Activated naive CD4-positive, alpha-beta T cell treated with anti-CD3 and anti-CD28 coated beads, Interleukin-2, amount 50 U/mL, for 16 hours (primary cell): ENCODE data around the gene SLC6A11.
A peak's percentile ranks its signal among the peaks of the same experiment; 100 is the strongest.

ENCODE experiments used
- DNase-seq: peaks from one replicate; pipeline ENCODE4 v3.0.0-alpha.2; 2020

Gene SLC6A11

DNA sequence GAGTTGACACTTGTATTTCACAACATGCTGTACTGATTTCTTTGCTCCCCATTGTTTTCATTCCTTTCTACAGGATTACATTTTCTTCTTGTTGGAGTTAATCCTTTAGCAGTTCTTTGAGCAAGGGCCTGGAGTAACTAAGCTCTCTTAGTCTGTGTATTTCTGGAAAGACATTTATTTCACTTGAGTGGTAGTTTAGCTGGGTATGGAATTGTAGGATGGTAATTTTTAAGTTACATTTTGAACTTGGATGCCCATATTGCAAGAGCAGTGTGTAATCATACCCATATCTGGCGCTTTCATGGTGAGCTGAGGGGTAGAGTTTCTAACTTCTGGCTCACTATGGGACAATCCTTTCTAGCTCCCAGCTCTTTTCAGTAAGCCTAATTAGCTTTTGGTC lies 74.6 kb downstream of the SLC6A11 start:
- DNase-seq: no peak

GRCh38 chr3:10892622-10893021 lies 76.6 kb downstream of the SLC6A11 start:
- no peak for DNase-seq

DNA sequence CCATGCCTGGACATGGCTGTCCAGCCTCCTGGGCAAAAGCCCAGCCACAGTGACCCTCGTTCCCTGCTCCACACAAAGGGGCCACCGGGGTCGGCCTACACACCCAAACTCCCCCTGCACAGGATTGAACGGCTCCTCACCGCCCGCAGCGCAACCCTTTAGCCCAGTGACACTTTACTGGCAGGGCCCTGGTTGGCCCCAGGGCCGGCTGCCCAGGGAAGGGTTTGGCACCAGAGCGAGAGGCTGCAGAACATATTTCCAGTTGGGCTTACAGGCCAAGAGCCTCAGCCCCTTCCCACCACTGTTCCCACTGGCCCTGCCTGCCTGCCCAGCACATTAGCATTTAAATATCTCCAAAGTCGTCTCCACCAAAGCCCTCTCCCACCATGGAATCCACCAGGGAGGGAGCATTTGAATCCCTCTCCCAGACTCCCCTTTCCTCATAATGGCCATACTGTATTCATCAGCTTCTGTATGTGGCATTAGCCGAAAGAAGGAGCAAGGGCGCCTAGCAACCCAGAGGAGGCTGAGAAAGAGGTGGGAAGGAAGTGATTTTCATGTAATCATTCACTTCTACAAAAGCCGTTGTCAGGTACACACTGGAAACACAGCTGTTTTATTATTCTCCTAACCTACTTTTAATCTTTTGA lies 85.4 kb downstream of the SLC6A11 start:
- no peak for DNase-seq

GRCh38 chr3:10907262-10907661 lies 91.2 kb downstream of the SLC6A11 start:
- no peak for DNase-seq

DNA sequence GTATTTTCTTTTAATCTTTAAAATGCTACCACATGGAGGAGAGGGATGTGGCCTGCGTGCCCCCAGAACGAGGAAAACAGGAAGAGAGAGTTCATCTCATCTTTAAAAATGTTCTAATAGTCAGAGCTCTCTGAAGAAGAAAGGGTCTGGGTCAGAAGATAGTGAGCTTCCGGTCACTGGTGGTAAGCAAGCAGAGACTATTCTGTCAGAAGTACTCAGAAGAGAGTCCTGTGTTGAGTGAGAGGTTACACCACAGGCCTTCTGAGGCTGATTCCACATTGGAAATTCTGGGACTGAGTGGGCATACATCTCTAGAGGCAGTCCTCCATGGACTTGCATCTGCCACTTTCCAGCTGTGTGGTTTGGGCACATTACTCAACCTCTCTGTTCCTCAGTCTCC lies 94.3 kb downstream of the SLC6A11 start:
- DNase-seq: no peak

GRCh38 chr3:10911350-10912002 lies 95.4 kb downstream of the SLC6A11 start:
- no peak for DNase-seq

DNA sequence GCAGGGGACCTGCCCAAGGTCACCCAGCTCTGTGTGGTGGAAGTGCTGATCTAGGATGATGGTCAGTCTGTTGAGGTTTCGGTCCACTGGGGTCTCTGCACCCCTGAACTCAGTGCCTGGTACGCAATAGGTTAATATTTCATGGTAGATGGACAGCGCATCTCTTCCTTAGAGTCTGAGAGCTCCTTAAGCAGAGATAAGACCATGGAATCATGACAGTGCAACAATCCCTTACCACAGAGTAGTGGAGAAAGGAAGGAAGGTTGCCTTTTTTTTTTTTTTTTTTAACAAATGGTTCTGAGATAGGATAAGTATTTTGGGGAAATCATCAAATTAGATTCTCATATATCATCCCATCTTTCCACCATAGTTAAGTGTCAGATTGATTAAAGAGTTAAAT lies 96.8 kb downstream of the SLC6A11 start:
- no peak for DNase-seq

DNA sequence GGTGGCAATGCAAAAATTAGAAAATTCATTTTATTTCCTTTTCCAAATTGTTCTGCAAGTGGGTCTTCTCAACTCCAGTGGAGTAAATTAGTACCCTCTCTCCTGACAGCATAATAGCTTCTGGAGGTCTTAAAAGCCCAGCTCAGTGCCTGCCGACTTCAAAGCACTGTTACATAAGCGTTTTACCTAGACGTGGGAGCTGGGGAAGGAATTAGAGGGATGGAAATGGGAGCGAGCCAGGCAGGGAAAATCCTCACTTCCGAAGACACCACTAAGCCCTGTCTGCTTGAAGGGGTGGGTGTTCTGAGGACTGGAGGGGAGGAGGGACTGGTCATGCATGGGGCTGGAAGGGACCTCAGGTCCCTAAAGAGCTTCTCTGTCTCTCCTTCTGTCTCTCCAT lies 99.3 kb downstream of the SLC6A11 start:
- DNase-seq: no peak

- no peak for DNase-seq
Measured at GRCh38 chr3:10917176-10917575, 101.1 kb downstream of the SLC6A11 start.

DNA sequence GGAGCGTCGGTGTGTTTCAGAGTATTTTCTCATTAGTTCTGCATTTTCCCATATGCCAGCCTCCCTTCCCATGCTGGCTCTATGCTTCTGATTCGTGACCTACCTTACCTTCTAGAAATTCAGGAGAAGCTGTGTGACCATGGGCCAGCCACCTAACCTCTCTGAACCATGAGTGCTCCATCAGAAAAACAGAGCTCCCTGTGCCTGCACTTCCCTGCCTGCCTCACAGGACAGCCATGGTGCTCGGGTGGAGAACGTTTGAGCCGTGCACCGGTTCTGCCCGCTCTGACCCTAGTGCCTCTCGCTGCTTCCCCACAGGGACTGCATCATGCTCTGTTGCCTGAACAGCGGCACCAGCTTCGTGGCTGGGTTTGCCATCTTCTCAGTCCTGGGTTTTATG lies 102.0 kb downstream of the SLC6A11 start:
- no peak for DNase-seq

DNA sequence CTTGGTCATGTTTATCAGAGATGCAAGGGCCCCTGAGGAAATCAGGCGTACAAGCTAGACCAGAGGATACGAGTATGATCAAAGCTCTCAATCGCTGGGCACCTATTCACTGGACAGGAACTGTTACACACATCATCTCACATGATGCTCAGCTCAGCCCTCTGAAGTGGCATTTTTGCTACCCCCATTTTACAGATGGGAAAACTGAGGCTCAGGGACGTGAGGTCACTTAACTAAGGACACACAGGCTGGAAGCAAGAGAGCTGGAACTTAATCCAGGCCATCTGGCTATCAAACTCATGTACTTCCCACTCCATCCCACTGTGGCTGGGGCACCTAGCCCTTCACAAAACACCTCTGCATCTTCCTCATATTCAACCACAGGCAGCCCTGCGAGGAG lies 103.6 kb downstream of the SLC6A11 start:
- DNase-seq: no peak

DNA sequence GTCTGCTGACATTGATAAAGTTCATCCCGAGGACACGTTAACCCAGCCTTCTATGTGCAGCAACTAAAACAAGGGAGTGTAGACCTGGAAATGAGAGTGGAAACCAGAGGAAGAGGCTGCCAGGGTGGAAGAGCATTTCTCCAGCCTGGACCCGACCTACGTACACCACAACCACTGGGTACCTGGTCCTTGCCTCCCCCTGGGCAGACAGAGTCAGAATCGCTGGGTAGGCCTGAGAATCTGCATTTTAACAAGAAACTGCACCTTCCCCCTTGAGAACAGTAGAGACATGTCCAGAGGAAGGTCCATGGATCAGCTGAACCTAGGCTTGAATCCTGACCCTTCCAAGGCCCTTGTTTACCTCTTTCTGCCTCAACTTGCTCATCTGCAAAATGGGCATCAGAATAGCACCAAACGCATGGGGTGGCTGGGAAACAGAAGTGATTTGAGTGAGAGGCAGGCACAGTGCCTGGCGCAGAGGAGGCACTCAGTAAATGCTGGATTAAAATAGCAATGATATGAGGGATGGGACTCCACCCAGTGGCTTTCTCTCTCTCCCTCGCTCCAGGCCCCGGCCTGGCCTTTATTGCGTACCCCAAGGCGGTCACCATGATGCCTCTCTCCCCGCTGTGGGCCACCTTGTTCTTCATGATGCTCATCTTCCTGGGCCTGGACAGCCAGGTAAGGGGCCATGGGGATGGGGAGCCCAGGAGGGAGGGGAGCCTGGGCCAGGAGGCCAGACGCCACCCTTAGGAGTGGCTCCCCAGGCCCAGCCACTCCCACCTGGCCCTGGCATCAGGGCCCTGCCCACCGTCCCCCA lies 109.6 kb downstream of the SLC6A11 start:
- DNase-seq: no peak

DNA sequence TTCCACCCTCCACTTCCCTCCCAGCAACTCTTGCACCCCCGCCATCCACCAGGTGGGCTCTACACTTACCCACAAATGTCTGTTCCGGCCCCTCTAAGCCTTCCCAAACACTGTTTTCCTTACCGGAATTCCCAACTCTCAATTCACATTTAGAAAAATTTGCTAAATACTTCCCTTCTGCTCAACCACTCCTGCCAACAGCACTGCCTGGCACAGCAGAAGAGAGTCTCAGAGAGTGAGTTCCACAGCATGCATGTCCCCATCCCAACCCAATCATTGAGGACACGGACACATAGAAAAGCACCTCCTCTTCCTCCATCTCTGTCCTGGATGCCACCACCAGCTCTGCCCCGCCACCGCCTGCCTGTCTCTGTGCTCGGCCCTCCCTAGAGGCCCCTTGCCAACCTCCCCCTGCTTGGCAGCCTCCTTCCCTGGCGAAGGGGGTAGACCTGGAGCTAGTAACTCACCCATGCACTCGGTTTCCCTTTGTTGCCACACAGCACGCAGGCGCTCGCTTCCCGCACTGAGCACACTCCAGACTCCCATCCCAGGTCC lies 110.3 kb downstream of the SLC6A11 start:
- no peak for DNase-seq

DNA sequence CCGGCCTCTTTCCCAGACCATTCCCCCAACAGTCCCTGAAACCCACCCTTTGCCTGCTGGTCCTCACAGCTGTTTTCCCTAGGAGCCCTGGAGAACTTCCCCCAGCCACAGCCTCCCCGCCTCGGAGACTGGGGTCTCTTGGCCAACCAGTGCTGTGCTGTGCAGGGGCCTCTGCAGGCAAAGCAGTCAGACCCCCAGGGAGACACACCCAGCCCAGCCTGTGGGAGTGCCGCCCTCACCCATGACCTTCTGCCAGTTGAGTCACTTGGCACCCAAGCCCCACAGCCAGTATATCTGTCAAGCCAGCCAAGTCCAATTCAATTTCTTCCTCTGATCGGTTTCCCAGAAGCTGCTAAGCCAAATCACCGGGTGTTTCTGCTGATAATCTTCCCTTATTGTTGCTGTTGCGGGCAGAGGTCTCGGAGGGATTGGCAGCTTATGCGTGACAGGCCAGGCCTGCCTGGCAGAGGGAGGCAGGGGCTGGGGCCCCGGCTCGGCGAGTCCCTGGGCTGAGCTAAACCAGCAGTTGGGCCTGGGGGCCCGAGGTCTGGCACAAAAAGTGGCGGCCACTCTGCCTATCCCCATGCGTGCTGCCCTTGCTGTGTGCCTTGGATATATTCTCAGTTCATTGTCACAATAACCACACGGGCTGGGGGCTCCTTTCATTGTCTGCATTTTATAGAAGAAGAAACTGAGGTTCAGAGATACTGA lies 110.9 kb downstream of the SLC6A11 start:
- no peak for DNase-seq

GRCh38 chr3:10927551-10927950 lies 111.5 kb downstream of the SLC6A11 start:
- peak; percentile 3 for DNase-seq

GRCh38 chr3:10928407-10928960 lies 112.5 kb downstream of the SLC6A11 start:
- DNase-seq: peak; percentile 4

- peak; percentile 0 for DNase-seq
Measured at GRCh38 chr3:10928961-10929471, 113.0 kb downstream of the SLC6A11 start.

DNA sequence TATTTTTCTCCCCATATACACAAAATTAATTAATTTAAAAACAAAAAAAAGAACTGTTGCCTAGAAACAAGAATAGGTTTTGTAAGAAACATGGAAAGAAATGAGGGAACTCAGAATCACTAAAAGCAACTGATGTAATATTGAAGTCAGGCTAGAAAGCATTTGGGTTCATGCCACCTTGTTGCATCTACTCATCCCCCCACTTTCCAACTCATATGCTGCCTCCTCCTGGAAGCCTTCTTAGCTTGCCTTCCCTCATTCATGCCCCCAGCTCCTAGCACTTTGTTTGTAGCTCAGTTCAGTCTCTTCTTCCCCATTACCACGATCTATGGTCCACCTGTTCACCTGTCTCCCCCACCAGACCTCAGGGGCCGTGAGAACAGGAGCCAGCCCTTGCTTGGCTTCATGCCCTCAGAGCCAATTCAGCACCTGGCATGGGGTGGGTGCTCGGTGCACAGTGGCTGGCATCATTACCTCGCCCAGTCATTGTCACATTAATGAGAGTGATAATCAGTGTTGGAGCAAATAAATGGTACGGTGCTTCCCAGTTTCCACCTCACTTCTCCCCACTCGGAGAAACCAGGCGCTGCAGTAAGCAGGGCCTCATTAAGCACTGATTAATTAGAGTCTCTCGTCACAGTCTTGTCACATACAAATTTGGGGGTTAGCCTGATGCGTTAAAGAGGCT lies 114.1 kb downstream of the SLC6A11 start:
- DNase-seq: peak; percentile 5

DNA sequence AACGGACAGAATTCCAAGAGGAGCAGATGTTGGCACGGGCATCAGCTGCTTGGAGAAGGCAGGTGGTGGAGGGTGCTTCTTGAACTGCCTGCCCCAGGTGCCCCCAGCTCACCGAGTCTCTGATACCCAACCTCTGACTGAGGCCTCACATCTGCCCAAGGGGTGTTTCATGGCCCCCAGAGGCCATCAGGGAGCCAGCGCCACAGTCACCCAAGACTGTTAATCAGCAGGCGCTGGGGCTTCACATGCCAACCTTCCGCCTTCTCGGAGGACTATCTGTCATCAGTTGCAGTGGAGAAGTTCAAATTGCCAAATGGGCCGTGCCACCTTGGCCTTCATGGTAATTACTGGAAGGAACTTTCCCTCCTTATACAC lies 114.6 kb downstream of the SLC6A11 start:
- peak; percentile 1 for DNase-seq

DNA sequence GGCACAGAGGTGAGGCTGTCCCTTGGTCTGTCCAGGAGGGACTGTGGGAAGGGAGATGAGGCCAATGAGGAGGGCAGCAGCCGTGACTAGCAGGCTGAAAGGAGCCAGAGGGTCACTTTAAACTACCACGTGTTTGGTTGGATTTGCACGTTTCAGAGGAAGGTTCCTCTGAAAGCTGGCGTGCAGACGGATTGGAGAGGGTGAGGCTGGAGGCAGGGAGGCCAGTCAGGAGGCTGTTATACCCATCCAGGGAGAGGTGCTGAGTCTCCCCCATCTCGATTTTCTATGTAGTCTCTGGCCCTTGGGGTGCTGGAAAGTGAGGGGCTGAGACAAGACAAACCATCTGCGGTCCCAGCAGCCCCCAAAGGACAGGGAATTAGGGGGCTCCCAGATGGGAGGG lies 116.6 kb downstream of the SLC6A11 start:
- no peak for DNase-seq

DNA sequence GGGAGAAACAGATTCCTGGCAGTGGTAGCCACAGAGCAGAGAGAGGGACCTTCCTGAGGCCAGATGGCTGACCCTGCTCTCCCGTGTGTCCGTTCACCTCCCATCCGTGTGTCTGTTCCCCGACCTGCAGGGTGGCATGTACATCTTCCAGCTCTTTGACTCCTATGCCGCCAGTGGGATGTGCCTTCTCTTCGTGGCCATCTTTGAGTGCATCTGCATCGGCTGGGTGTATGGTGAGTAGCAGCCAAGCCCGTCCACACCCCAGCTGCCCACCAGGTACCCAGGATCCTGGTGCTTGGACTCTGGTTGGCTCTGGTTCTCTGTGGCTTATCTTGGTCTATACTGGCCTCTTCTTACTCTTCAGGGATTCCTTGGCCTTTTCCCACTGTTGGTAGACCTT lies 117.0 kb downstream of the SLC6A11 start:
- no peak for DNase-seq

DNA sequence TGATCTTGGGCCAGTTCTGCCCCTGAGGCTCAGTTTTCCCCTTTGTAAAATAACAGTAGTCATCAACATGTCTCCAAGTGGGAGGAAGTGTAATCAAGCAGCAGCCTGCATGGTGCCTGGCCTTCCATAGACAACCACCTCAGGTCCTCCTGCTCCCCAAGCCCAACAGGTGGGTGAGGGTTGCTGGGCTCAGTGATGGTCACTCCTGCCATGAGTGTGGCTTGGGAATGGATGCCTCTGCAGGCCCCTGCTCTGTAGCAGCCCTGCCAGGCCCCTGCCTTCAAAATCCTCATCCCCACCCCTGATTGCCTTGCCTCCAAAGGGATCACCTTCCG lies 117.4 kb downstream of the SLC6A11 start:
- DNase-seq: no peak
